H1 (cell line): ENCODE data around the gene MGRN1. TPM values are rescaled to one million over a fixed set of nuclear protein-coding genes. Genes with fewer than 3 reads are reported as not detected.

ENCODE experiments used
- CTCF ChIA-PET: fragments of 300-600 bp; sonication (Branson Sonifier 250); formaldehyde crosslinking; loops from one replicate; lab custom pipeline; 2021; ENCODE audit not compliant: partially characterized antibody; lab: Charles Lee
- POLR2A ChIA-PET: fragments of 300-600 bp; sonication (Branson Sonifier 250); formaldehyde crosslinking; loops from one replicate; lab custom pipeline; 2021; ENCODE audit warnings: inconsistent platforms; ENCODE audit not compliant: partially characterized antibody; lab: Charles Lee
- DNase-seq, 2 experiments: peaks; one replicate each; pipeline versions ENCODE4 v3.0.0 to v3.0.0-alpha.2; 2010 to 2022; ENCODE audit warnings: low spot score in 2 of 2, low read depth in 1 of 2, mixed read lengths in 1 of 2
- FAIRE-seq: peaks from 2 replicates; lab custom pipeline; 2011; peaks lifted over from hg19 to GRCh38; lab: Jason Lieb, UNC
- H2AFZ ChIP-seq: 2 replicates; pipeline ENCODE4 v1.8.1; 2012; ENCODE audit warnings: low read length, inconsistent platforms
- H2AK5ac ChIP-seq: 2 replicates; pipeline ENCODE4 v1.6.1; 2013; ENCODE audit warnings: low read depth, low read length
- H2BK120ac ChIP-seq: replicated peaks from 2 replicates; pipeline ENCODE3; 2013; ENCODE audit warnings: low read depth, low read length, inconsistent platforms
- H2BK12ac ChIP-seq: 2 replicates; pipeline ENCODE4 v1.6.1; 2013; ENCODE audit warnings: low read depth, low read length
- H2BK15ac ChIP-seq: 2 replicates; pipeline ENCODE4 v1.6.1; 2013; ENCODE audit warnings: low read length
- H2BK20ac ChIP-seq: 2 replicates; pipeline ENCODE4 v1.6.1; 2013; ENCODE audit warnings: low read length
- H2BK5ac ChIP-seq: 2 replicates; pipeline ENCODE4 v1.6.1; 2013; ENCODE audit warnings: low read depth, low read length
- H3K14ac ChIP-seq: 2 replicates; pipeline ENCODE4 v1.6.1; 2013; ENCODE audit warnings: inconsistent platforms; ENCODE audit not compliant: insufficient read length
- H3K18ac ChIP-seq: 2 replicates; pipeline ENCODE4 v1.6.1; 2013; ENCODE audit warnings: low read length; ENCODE audit errors: extremely low read depth
- H3K23ac ChIP-seq: 2 replicates; pipeline ENCODE4 v1.6.1; 2013; ENCODE audit warnings: inconsistent platforms; ENCODE audit not compliant: insufficient read length
- H3K23me2 ChIP-seq: 2 replicates; pipeline ENCODE4 v1.6.1; 2013; ENCODE audit warnings: low read depth, low read length
- H3K27ac ChIP-seq: 2 replicates; pipeline ENCODE4 v1.6.1; 2011; ENCODE audit warnings: low read depth, low read length, inconsistent platforms
- H3K27me3 ChIP-seq, 4 experiments: replicated peaks in 1 of 4; 1 replicate in 1 of 4; 2 replicates in 3 of 4; pipeline versions ENCODE4 v1.6.1 to v1.8.1; 2011 to 2013; ENCODE audit warnings: low read length in 3 of 4, mild to moderate bottlenecking in 3 of 4, inconsistent platforms in 2 of 4, mixed read lengths in 2 of 4, moderate library complexity in 1 of 4; ENCODE audit not compliant: control insufficient read depth in 3 of 4, insufficient read depth in 3 of 4; ENCODE audit errors: extremely low read depth in 1 of 4
- H3K36me3 ChIP-seq, 4 experiments: 2 replicates each; pipeline versions ENCODE4 v1.6.1 to v1.8.1; 2011 to 2013; ENCODE audit warnings: mild to moderate bottlenecking in 4 of 4, low read length in 3 of 4, moderate library complexity in 2 of 4, control low read depth in 1 of 4, inconsistent platforms in 1 of 4; ENCODE audit not compliant: insufficient read depth in 4 of 4, control insufficient read depth in 2 of 4
- H3K4ac ChIP-seq: replicated peaks from 2 replicates; pipeline ENCODE3; 2013; ENCODE audit warnings: low read length, low read depth, mixed read lengths, inconsistent platforms; ENCODE audit not compliant: insufficient read length
- H3K4me1 ChIP-seq, 4 experiments: replicated peaks in 1 of 4; 1 replicate in 1 of 4; 2 replicates in 3 of 4; pipeline versions ENCODE4 v1.6.1 to v1.8.1; 2011 to 2013; ENCODE audit warnings: low read length in 3 of 4, inconsistent platforms in 2 of 4, mixed read lengths in 1 of 4; ENCODE audit not compliant: insufficient read depth in 4 of 4, control insufficient read depth in 3 of 4
- H3K4me2 ChIP-seq, 2 experiments: 2 replicates each; pipeline versions ENCODE4 v1.6.1 to v1.8.1; 2011 to 2013; ENCODE audit warnings: low read depth in 2 of 2, low read length in 2 of 2, control low read depth in 1 of 2, inconsistent platforms in 1 of 2, mild to moderate bottlenecking in 1 of 2; ENCODE audit not compliant: insufficient read depth in 1 of 2
- H3K4me3 ChIP-seq, 4 experiments: fragments of 200-600, 300-600 bp in 1 of 4; sonication (generic), shearing (Covaris generic), sonication (Bioruptor Twin) in 1 of 4; 2 replicates each; pipeline versions ENCODE4 v1.5.1 to v1.8.1; 2011 to 2016; ENCODE audit warnings: low read length in 4 of 4, low read depth in 3 of 4, control low read depth in 2 of 4, inconsistent platforms in 2 of 4, mild to moderate bottlenecking in 2 of 4, mixed read lengths in 1 of 4, moderate library complexity in 1 of 4; ENCODE audit not compliant: insufficient read depth in 2 of 4; ENCODE audit errors: extremely low read depth in 1 of 4
- H3K56ac ChIP-seq: replicated peaks from 2 replicates; pipeline ENCODE3; 2013; ENCODE audit warnings: low read depth, mild to moderate bottlenecking, mixed read lengths, low read length, inconsistent platforms; ENCODE audit not compliant: insufficient read length
- H3K79me1 ChIP-seq: 2 replicates; pipeline ENCODE4 v1.6.1; 2013; ENCODE audit warnings: low read depth, low read length, control low read depth
- H3K79me2 ChIP-seq, 2 experiments: 2 replicates each; pipeline versions ENCODE4 v1.6.1 to v1.8.1; 2012 to 2013; ENCODE audit warnings: low read length in 2 of 2, mild to moderate bottlenecking in 2 of 2, inconsistent platforms in 1 of 2; ENCODE audit not compliant: insufficient read depth in 2 of 2, control insufficient read depth in 1 of 2
- H3K9ac ChIP-seq, 4 experiments: replicated peaks in 1 of 4; 1 replicate in 1 of 4; 2 replicates in 3 of 4; pipeline versions ENCODE4 v1.6.1 to v1.8.1; 2011 to 2013; ENCODE audit warnings: low read depth in 3 of 4, low read length in 3 of 4, control low read depth in 2 of 4, mild to moderate bottlenecking in 2 of 4, moderate library complexity in 2 of 4, inconsistent platforms in 1 of 4; ENCODE audit errors: extremely low read depth in 1 of 4
- H3K9me3 ChIP-seq, 2 experiments: 2 replicates each; pipeline versions ENCODE4 v1.6.1 to v1.8.1; 2012 to 2013; ENCODE audit warnings: mild to moderate bottlenecking in 2 of 2, moderate library complexity in 2 of 2, control low read depth in 1 of 2, inconsistent platforms in 1 of 2, low read depth in 1 of 2, low read length in 1 of 2, mixed read lengths in 1 of 2; ENCODE audit not compliant: insufficient read depth in 2 of 2
- H4K20me1 ChIP-seq, 2 experiments: replicated peaks in 1 of 2; 2 replicates each; pipeline versions ENCODE3 to v1.8.1; 2011 to 2013; ENCODE audit warnings: inconsistent platforms in 2 of 2, low read length in 2 of 2, mild to moderate bottlenecking in 1 of 2; ENCODE audit not compliant: insufficient read depth in 2 of 2, control insufficient read depth in 1 of 2
- H4K5ac ChIP-seq: 2 replicates; pipeline ENCODE4 v1.6.1; 2013; ENCODE audit warnings: low read length, low read depth, mixed read lengths, inconsistent platforms; ENCODE audit not compliant: insufficient read length
- H4K8ac ChIP-seq: 2 replicates; pipeline ENCODE4 v1.8.0; 2013; ENCODE audit warnings: mild to moderate bottlenecking, moderate library complexity, low read length, inconsistent platforms; ENCODE audit not compliant: insufficient read depth; ENCODE audit errors: extremely low read depth
- H4K91ac ChIP-seq: replicated peaks from 2 replicates; pipeline ENCODE3; 2013; ENCODE audit warnings: low read length, mixed read lengths, inconsistent platforms; ENCODE audit not compliant: insufficient read length
- POLR2AphosphoS5 ChIP-seq: IDR thresholded peaks from 2 replicates; pipeline ENCODE4 v1.6.1; 2011; ENCODE audit warnings: low read depth, low read length
- TCF12 ChIP-seq: IDR thresholded peaks from 2 replicates; pipeline ENCODE4 v1.6.1; 2011; ENCODE audit warnings: low read depth, mild to moderate bottlenecking, low read length
- WGBS, 2 experiments: shearing (Covaris generic) in 1 of 2; methylation state at CpG; one replicate each; pipeline versions ENCODE4 v1.1.6 to v1.1.7; 2013 to 2015; ENCODE audit warnings: low lambda C conversion rate in 2 of 2, mixed read lengths in 2 of 2, inconsistent platforms in 1 of 2, low coverage in 1 of 2, missing lambda C conversion rate in 1 of 2; ENCODE audit not compliant: insufficient replicate concordance in 2 of 2, insufficient coverage in 1 of 2, insufficient read length in 1 of 2; ENCODE audit errors: extremely low coverage in 1 of 2, missing lambda C conversion rate in 1 of 2; 5-methylcytosine and 5-hydroxymethylcytosine counted together
- polyA plus RNA-seq, 7 experiments: library from polyadenylated mRNA; depleted of rRNA in 3 of 7; stranded (reverse) in 5 of 7; unstranded in 2 of 7; fragments of >200 nt in 5 of 7; fragments of 200-250 nt in 2 of 7; gene quantifications; 1 replicate in 5 of 7; 2 replicates in 1 of 7; 4 replicates in 1 of 7; pipeline versions ENCODE4 v1.2.1 to v1.2.3, GENCODE V29; 2011 to 2013; ENCODE audit warnings: missing spikeins in 2 of 7, mixed read lengths in 2 of 7
- total RNA-seq: library from RNA; stranded (reverse); fragmentation: NEBNext Ultra II Directional; extraction: Animal tissue kit (Norgen Biotek cat#: 25700); gene quantifications from 2 replicates; pipeline ENCODE4 v1.2.1, GENCODE V29; 2021

The MGRN1 gene
- total and polyA plus RNA-seq, 2 of the 8 experiments (the other 6 are each of a cell fraction or from before 2014, with no cell fraction given): 15.0 to 82.3 TPM

GRCh38 chr16:4689864-4690704, 65.5 kb downstream of the MGRN1 start:
- H3K4me1 ChIP-seq: peaks cover 0 to 7% (median 5%) of the 10 kb centered on the region in 4 experiments; a peak in 4 of 7 replicates
- peaks cover 0 to 10% of the 10 kb centered on the region in 2 experiments for H4K20me1 ChIP-seq
- no peak overlapping the region for H3K4ac ChIP-seq
- H3K27me3 ChIP-seq: no peaks in the 10 kb centered on the region
- ChIA-PET POLR2A (interaction anchor here (1.0 to 1.3 kb wide), 2 partner anchors 10 to 34 kb away, joined by 3 read pairs; no protein-coding TSS in a partner anchor), CTCF (interaction anchor here (0.6 to 2.6 kb wide), 4 partner anchors 8 to 440 kb away, joined by 3 to 17 read pairs (median 4); no protein-coding TSS in a partner anchor)
- no peak overlapping the region for H4K8ac ChIP-seq
- H3K79me1 ChIP-seq: no peaks in the 10 kb centered on the region
- H3K9me3 ChIP-seq: no peaks in the 10 kb centered on the region
- no peak overlapping the region for H3K9ac ChIP-seq
- H3K36me3 ChIP-seq: peaks cover 0 to 4% (median under 1%) of the 10 kb centered on the region in 4 experiments; a peak in 4 of 8 replicates
- 91% methylated on average over 25 of the region's 31 CpGs; no CpG with 5 or more reads in 1 of the 2 experiments for WGBS, 2 experiments
- DNase-seq (no peak), FAIRE-seq (no peak)
- H2BK12ac ChIP-seq: no peak overlapping the region
- H2BK15ac ChIP-seq: no peak overlapping the region
- no peak overlapping the region for H3K4me2 ChIP-seq
- no peak overlapping the region for H2AFZ ChIP-seq
- peaks cover 0 to 2% of the 10 kb centered on the region in 2 experiments; a peak in 1 of 4 replicates for H3K79me2 ChIP-seq
- no peak overlapping the region for H3K14ac ChIP-seq
- peak; percentile 56; the same call in 1 of the 2 replicates for TF ChIP-seq POLR2AphosphoS5
- no peak for TF ChIP-seq TCF12
- H4K91ac ChIP-seq: no peak overlapping the region
- H3K27ac ChIP-seq: no peak overlapping the region
- no peak overlapping the region for H4K5ac ChIP-seq
- no peak overlapping the region for H3K18ac ChIP-seq
- no peak overlapping the region for H2BK20ac ChIP-seq
- H3K56ac ChIP-seq: no peak overlapping the region
- no peak overlapping the region for H3K4me3 ChIP-seq
- H3K23me2 ChIP-seq: peaks cover 8% of the 10 kb centered on the region; the same call in 1 of the 2 replicates
- H2BK120ac ChIP-seq: no peak overlapping the region
- no peak overlapping the region for H2BK5ac ChIP-seq
- no peak overlapping the region for H2AK5ac ChIP-seq
- no peak overlapping the region for H3K23ac ChIP-seq
